SIG-M5 (cell line): ENCODE results near the gene ARRB2.
"Not testable (repeated sequence)": the region's sequence is repeated elsewhere in the genome, so short reads cannot be mapped to it uniquely, and the experiment has no call there.

Source experiments
- DNase-seq: peaks from one replicate; lab custom pipeline; 2025; lab: John Stamatoyannopoulos, UW

ARRB2 gene

DNA sequence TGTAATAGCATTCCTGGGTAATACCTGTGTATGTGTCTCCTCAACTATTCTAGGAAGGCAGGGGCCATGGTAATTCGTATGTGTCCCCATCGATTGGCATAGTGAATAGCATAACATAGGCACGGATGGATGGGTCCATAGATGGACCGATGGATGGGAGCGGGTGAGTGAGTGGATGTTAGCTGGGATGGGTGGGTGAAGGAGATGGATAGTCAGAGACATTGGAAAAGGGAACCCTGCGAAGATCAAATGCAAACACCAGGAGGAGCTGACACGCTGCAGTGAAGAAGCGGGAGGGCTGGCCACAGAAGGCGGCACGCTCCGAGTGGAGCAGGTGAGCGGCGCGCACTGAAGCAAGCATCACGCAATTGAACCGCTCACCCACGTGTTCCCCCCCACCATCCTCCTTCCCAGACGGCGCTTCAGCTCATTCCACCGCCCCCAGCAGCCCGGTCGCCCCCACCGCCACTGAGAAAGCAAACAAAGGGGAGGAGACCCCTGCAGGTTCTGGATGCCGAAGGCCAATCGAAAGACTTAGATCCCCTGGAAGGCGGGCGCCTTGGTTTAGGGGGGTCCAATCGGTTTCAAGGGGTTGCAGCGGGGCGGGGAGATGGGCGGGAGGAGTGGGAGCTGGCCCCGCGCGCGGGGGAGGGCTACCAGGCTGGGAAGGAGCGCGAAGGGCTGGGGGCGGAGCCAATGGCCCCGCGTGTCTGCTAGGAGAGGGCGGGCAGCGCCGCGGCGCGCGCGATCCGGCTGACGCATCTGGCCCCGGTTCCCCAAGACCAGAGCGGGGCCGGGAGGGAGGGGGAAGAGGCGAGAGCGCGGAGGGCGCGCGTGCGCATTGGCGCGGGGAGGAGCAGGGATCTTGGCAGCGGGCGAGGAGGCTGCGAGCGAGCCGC lies at the start of gene ARRB2:
Gene ARRB2, plus strand, starts transcription at position 839 of the 899 bp plus-strand sequence. CDS start 90 bp downstream, outside the sequence.
- DNase-seq = peak; percentile 84

DNA sequence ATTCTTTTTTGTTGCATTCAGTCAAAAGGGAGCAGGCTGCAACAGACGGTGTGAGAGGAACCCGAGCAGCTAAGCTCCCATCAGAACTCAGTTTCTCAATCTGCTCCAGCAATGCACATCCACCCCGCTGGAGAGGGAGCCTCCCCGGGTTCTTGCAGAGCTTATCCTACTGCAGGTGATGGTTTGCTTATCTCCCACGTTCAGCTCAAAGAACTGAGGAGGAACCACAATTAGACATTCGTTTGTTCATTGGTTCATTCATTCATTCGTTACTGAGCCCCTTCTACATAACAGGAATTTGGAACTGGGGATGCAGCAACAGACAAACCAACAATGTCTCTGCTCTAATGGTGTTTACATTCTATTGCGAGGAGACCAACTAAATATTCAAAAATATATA lies 46.7 kb upstream of the ARRB2 start:
- no peak for DNase-seq

DNA sequence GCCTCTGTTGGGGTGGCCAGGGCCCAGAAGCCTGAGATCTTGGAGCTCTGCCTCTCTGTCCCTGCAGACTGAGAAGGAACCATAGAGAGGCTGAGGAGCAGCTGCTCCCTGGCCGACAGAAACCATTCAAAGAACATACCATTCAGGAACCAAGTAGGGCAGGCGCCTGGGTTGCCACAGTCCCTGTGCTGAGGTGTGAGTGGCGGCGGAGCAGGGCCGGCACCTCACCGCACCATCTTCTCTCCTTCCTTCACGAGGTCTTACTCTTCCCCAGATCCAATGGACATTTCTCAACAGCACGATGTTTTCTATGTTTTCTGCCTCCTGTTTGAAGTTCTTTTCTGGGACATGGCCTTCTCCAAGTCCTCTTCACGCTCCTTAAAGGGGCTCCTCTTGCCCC lies 46.2 kb upstream of the ARRB2 start:
- no peak for DNase-seq

GRCh38 chr17:4665027-4665426 lies 45.4 kb upstream of the ARRB2 start:
- DNase-seq = no peak

DNA sequence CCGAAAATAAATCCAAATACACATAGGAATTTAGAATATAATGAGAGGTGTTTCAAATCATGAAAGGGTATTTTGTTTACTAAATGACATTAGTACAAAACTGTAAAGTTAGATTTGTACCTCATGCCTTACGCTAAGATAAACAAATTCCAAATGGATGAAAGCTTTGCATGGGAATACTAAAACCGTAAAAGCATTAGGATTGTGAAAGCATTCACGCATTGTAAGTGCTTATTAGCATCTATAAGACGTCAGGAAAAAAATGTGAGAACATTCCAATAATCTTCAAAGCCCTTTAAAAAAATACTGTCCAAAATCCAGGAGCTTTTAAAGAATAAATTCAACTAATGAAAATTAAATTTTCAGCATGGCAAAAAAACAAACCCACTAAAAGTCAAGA lies 44.1 kb upstream of the ARRB2 start:
- DNase-seq = no peak

DNA sequence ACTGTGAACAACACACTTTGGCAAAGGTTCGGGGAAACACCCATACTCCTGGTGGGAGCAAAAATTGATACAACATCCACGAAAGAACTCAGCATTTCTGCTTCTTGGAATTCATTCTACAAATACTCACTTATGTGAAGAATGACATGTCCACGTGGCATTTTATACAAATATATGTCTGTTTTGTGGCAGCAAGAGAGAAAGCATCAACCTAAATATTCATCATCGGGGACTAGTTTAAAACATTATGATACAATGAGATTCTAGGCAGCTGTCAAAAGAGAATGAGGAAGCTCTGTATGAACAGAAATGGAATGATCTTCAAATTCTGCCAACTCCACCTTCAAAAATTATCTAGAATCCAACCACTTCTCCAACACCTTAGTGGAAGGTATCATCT lies 43.3 kb upstream of the ARRB2 start:
- DNase-seq = no peak

DNA sequence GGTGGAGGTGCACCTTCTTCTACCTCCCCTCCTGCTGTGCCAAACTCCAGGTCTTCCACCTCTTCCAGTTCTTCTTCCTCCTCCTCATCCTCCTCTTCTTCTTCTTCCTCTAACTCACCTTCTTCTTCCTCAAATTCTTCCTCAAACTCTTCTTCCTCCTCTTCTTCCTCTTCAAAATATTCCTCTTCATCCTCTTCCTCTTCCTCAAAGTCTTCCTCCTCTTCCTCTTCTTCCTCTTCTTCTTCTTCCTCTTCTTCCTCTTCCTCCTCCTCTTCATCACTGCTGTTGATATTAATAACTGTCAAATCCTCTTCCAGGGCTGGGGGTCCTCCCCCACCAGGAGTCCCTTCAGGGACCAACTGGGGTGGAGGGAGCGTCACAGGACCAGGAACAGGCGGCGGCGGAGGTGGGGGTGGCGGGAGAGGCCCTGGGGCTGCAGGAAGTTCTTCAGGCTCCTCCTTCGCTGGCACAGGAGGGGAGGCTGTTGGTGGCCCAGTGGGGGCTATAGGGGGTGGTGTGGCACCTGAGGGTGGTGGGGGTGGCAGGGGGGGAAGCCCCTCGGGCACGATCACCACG lies 38.3 kb upstream of the ARRB2 start:
- DNase-seq = no peak

DNA sequence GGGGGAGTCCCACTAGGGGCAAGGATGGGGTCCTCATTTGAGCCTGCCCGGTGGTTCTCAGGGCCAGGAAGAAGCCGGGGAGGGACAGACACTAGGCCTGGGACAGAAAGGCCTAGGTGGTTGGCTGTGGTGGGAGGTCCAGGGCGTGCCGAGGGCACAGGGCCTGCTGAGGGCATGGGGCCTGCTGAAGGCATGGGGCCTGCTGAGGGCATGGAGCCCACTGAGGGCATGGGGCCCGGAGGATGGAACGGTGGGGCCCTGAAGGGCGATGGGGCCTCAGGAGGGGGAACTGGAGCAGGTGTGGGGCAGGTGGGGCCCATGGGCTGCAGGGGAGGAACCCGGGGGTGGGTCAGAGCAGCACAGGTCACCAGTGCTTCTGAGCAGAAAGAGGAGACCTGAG lies 37.7 kb upstream of the ARRB2 start:
- no peak for DNase-seq

- no peak for DNase-seq
These were observed 37.3 kb upstream of the ARRB2 start for GRCh38 chr17:4673169-4673568.

DNA sequence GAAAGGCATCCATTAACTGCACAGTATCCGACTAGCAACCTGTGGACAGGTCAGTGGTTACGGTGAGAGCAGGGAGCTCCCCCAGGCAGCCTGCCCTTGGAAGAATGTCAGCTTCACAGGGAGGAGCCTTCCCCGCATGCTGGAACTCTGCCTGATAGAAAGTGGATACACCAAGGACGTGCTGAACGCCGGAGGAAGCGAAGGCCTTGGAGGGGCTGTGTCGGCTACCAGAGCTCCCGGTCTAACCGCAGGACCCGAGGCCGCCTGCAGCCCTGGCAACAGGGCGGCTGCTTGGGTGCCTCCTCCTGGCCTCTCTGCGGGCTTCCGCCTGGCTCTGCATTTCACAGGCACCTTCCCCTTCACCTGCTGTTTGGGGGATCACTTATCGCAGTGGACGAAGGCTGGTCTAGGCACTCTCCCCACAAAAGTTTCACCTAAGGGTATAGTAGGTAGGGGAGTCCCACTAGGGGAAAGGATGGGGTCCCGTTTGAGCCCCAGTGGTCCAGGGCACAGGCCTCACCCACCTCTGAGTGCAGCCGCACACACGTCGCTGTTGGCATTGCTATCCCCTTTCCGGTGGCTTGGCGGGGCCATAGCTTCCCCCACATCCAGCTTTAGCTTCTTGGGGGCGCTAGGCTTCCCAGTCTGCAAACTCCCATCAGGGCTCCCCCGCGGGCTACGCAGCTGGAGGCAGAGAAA lies 36.3 kb upstream of the ARRB2 start:
- no peak for DNase-seq

DNA sequence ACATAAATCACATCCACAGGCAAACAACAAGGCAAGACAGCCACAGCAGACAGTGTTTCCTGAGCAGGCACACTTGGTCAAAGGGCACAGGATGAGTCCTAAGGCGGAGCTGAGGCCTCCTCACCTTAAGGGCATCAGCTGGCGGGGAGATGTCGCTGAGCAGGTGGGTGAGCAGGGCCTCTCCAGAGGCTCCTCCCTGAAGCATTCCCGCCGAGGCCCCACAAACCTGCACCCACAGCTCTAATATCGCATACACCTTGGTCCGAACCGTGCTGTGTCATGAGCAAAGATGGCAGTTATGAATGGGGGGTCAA lies 35.8 kb upstream of the ARRB2 start:
- DNase-seq = no peak

GRCh38 chr17:4675791-4676190 lies 34.6 kb upstream of the ARRB2 start:
- no peak for DNase-seq

GRCh38 chr17:4676791-4677190 lies 33.6 kb upstream of the ARRB2 start:
- no peak for DNase-seq

- DNase-seq = no peak
These were observed 31.9 kb upstream of the ARRB2 start for GRCh38 chr17:4678448-4679026.

DNA sequence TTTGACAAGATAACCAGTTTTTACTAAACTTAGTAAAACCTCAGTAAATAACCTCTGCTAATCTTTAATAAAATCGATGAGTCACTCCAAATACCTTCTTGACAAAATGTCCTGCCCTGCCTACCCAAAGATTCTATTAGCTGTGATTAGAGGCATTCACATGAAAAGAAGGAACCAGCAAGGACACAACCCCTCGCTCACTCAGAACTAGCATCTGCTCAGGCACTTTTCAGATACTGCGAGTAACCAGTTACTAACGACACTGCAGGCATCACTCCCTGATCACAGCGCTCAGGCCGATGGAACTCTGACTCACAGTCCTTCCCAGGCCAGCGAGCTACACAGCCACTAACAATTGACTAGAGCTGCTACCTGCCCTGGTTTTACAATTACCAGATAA lies 30.8 kb upstream of the ARRB2 start:
- no peak for DNase-seq

GRCh38 chr17:4683739-4684138 lies 26.7 kb upstream of the ARRB2 start:
- not testable (repeated sequence) for DNase-seq

DNA sequence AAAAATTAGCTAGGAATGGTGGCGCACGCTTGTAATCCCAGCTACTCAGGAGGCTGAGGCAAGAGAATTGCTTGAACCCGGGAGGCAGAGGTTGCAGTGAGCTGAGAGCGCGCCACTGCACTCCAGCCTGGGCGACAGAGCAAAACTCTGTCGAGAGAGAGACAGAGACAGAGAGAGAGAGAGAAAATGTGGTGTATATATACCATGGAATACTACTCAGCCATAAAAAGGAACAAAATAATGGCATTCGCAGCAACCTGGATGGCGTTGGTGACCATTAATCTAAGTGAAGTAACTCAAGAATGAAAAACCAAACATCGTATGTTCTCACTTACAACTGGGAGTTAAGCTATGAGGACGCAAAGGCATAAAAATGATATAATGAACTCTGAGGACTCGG lies 20.6 kb upstream of the ARRB2 start:
- DNase-seq = not testable (repeated sequence)

- DNase-seq = no peak
These were observed 19.7 kb upstream of the ARRB2 start for GRCh38 chr17:4690745-4691144.

DNA sequence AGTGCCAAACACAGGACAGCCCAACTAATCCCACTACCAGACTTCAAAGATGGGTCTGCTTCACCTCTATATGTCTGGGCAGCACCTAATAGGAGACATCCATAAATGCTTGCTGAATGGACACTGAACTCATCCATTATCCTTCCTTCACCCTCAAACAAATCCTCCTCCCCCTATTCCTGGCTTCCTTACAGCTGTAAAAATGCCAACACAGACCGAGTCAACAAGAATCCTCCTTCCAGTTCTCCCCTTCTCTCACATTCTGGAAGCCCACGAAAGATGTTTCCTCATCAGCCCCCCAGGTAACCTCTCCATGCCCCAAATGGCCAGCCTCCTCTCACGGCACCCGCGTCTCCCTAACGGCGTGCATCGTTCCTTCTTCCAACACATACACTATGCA lies 18.7 kb upstream of the ARRB2 start:
- no peak for DNase-seq

DNA sequence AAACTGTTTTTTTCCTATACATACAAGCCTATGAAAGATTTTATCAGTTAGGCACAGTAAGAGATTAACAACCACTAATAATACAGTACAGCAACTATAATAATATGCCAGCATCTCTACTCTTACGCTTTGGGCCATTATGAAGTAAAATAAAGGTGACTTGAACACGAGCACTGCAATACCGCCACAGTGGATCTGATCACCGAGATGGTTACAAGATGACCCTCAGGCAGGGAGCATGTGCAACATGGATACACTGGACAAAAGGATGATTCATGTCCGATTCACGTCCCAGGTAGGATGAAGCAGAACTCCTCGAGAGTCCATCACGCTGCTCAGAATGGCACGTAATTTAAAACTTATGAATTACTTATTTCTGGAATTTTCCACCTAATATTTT lies 17.0 kb upstream of the ARRB2 start:
- no peak for DNase-seq

DNA sequence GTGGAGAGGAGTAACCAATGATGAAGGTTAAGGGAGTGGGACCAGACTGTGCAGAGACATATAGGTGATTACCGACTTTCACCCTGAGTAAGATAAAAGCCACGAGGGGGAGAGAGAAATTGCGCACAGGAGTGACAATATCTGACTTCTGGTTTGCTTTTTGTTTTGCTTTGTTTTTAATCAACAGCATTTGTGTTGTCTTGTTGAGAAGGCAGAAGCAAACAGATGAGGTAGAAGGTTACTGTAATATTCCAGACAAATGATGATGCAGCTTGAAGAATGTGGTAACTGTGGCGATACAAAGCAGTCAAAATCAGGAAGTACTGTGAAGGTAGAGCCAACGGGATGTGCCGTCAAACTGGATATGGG lies 14.0 kb upstream of the ARRB2 start:
- no peak for DNase-seq

GRCh38 chr17:4699401-4700056 lies 10.9 kb upstream of the ARRB2 start:
- DNase-seq = not testable (repeated sequence)
